BE2C (cell line): ENCODE data around the gene TNFRSF19.

Experiments used
- DNase-seq: peaks from one replicate; pipeline ENCODE4 v3.0.0-alpha.2; 2020
- H3K27me3 ChIP-seq: fragments of 250-450 bp; sonication (Bioruptor Pico); 2 replicates; pipeline ENCODE4 v1.5.1; 2020; ENCODE audit warnings: mild to moderate bottlenecking
- H3K36me3 ChIP-seq: fragments of 250-450 bp; sonication (Bioruptor Pico); 2 replicates; pipeline ENCODE4 v1.5.1; 2020; ENCODE audit warnings: mild to moderate bottlenecking
- H3K4me1 ChIP-seq: fragments of 250-450 bp; sonication (Bioruptor Pico); 2 replicates; pipeline ENCODE4 v1.5.1; 2020
- H3K4me3 ChIP-seq: 2 replicates; pipeline ENCODE4 v1.5.1; 2011; ENCODE audit warnings: low read depth, low read length
- H3K9me3 ChIP-seq: fragments of 250-450 bp; sonication (Bioruptor Pico); 2 replicates; pipeline ENCODE4 v1.5.1; 2020
- CTCF ChIP-seq: IDR thresholded peaks from 2 replicates; pipeline ENCODE4 v1.5.1; 2012; ENCODE audit warnings: mild to moderate bottlenecking, low read depth, low read length

TNFRSF19 gene

GRCh38 chr13:23612182-23612581, 42.0 kb downstream of the TNFRSF19 start:
- no peaks in the 10 kb centered on the region for H3K9me3 ChIP-seq
- no peak for TF ChIP-seq CTCF

GRCh38 chr13:23612731-23613130, 42.5 kb downstream of the TNFRSF19 start:
- Histone ChIP-seq H3K4me3 (no peak overlapping the region), H3K27me3 (no peaks in the 10 kb centered on the region), H3K4me1 (peaks cover 29% of the 10 kb centered on the region), H3K36me3 (no peaks in the 10 kb centered on the region), H3K9me3 (no peaks in the 10 kb centered on the region)
- TF ChIP-seq CTCF = no peak
- DNase-seq = no peak

More at GRCh38 chr13:23612182-23612581, 42.0 kb downstream of the TNFRSF19 start:
- DNase-seq = no peak
- H3K4me1 ChIP-seq = peaks cover 24% of the 10 kb centered on the region
- no peaks in the 10 kb centered on the region for H3K27me3 ChIP-seq
- no peak overlapping the region for H3K4me3 ChIP-seq
- H3K36me3 ChIP-seq = no peaks in the 10 kb centered on the region

GRCh38 chr13:23613596-23613995, 43.4 kb downstream of the TNFRSF19 start:
- Histone ChIP-seq H3K9me3 (no peaks in the 10 kb centered on the region), H3K4me3 (no peak overlapping the region), H3K36me3 (no peaks in the 10 kb centered on the region), H3K4me1 (peaks cover 30% of the 10 kb centered on the region), H3K27me3 (no peaks in the 10 kb centered on the region)
- TF ChIP-seq CTCF = no peak
- DNase-seq = no peak

- Histone ChIP-seq H3K36me3 (no peaks in the 10 kb centered on the region), H3K9me3 (no peaks in the 10 kb centered on the region), H3K4me3 (no peak overlapping the region), H3K27me3 (no peaks in the 10 kb centered on the region), H3K4me1 (peaks cover 17% of the 10 kb centered on the region)
- no peak for DNase-seq
- no peak for TF ChIP-seq CTCF
Measured at GRCh38 chr13:23615395-23616081, 45.3 kb downstream of the TNFRSF19 start.

GRCh38 chr13:23616228-23616627, 46.0 kb downstream of the TNFRSF19 start:
- Histone ChIP-seq H3K4me1 (peaks cover 10% of the 10 kb centered on the region; the same call in 1 of the 2 replicates), H3K36me3 (no peaks in the 10 kb centered on the region)
- no peak for TF ChIP-seq CTCF

GRCh38 chr13:23617551-23618024, 47.4 kb downstream of the TNFRSF19 start:
- H3K36me3 ChIP-seq = no peaks in the 10 kb centered on the region
- no peaks in the 10 kb centered on the region for H3K9me3 ChIP-seq
- no peak for TF ChIP-seq CTCF
- no peaks in the 10 kb centered on the region for H3K27me3 ChIP-seq
- H3K4me3 ChIP-seq = no peak overlapping the region
- DNase-seq = peak; percentile 31
- H3K4me1 ChIP-seq = peaks cover 10% of the 10 kb centered on the region; the same call in 1 of the 2 replicates

More at GRCh38 chr13:23616228-23616627, 46.0 kb downstream of the TNFRSF19 start:
- Histone ChIP-seq H3K9me3 (no peaks in the 10 kb centered on the region), H3K27me3 (no peaks in the 10 kb centered on the region), H3K4me3 (no peak overlapping the region)
- no peak for DNase-seq
